Heart left ventricle (tissue), 16 donors: ENCODE results near the gene CYB5R4. TPM values are rescaled to one million over a fixed set of nuclear protein-coding genes. Genes with fewer than 3 reads are reported as not detected.

Source experiments
- ATAC-seq, 4 donors: fragments of 200-7000 bp; cut with Tn5 transposase; one replicate each; pipeline ENCODE4 v1.9.1; 2020 to 2022; ENCODE audit warnings: moderate library complexity in 4 of 4, mild to moderate bottlenecking in 3 of 4, moderate number of reproducible peaks in 1 of 4
- DNase-seq, 5 donors: peaks; one replicate each; pipeline ENCODE4 v3.0.0-alpha.2; 2020
- H3K27ac ChIP-seq, 12 donors: fragments of 200-600 bp; sonication (generic) in 4 of 12; one replicate each; pipeline versions ENCODE4 v1.5.0 to v1.8.0; 2016 to 2022; ENCODE audit warnings: mild to moderate bottlenecking in 2 of 12
- H3K27me3 ChIP-seq, 9 donors: fragments of 200-600 bp; sonication (generic) in 2 of 9; one replicate each; pipeline versions ENCODE4 v1.5.1 to v1.8.0; 2016 to 2022; ENCODE audit warnings: mild to moderate bottlenecking in 3 of 9
- H3K36me3 ChIP-seq, 9 donors: fragments of 200-600 bp; sonication (generic) in 2 of 9; one replicate each; pipeline versions ENCODE4 v1.5.0 to v1.8.0; 2018 to 2022; ENCODE audit warnings: mild to moderate bottlenecking in 2 of 9
- H3K4me1 ChIP-seq, 12 donors: fragments of 200-600 bp; sonication (generic) in 4 of 12; one replicate each; pipeline versions ENCODE4 v1.5.0 to v1.8.0; 2016 to 2022; ENCODE audit warnings: mild to moderate bottlenecking in 3 of 12
- H3K4me3 ChIP-seq, 12 donors: fragments of 200-600 bp; sonication (generic) in 4 of 12; one replicate each; pipeline versions ENCODE4 v1.5.0 to v1.8.0; 2017 to 2022; ENCODE audit warnings: mild to moderate bottlenecking in 9 of 12, moderate library complexity in 4 of 12
- H3K9me3 ChIP-seq, 12 donors: fragments of 200-600 bp; sonication (generic) in 4 of 12; one replicate each; pipeline versions ENCODE4 v1.5.0 to v1.8.0; 2016 to 2022; ENCODE audit warnings: mild to moderate bottlenecking in 1 of 12
- POLR2A ChIP-seq, 2 donors: fragments of 450-650 bp; IDR thresholded peaks; one replicate each; pipeline ENCODE4 v1.6.1; 2017; ENCODE audit warnings: antibody characterized with exemption in 2 of 2, mild to moderate bottlenecking in 2 of 2, moderate library complexity in 2 of 2
- WGBS, 4 donors: extraction: QIAGEN DNeasy Blood & Tissue Kit in 2 of 4; methylation state at CpG; one replicate each; pipeline versions ENCODE4 v1.1.5 to v1.1.7; 2013 to 2018; 5-methylcytosine and 5-hydroxymethylcytosine counted together
- intact Hi-C, 10 donors: fragments of 100-400 bp; cut with DNase I; formaldehyde crosslinking; loops; one replicate each; pipeline versions ENCODE4 v1.11.1 to v1.14.2; 2022
- polyA plus RNA-seq, 2 donors: library from polyadenylated mRNA; stranded (reverse); fragments of 200-250 nt; gene quantifications; one replicate each; pipeline ENCODE4 v1.2.3, GENCODE V29; 2013
- total RNA-seq, 9 donors: library from RNA; depleted of rRNA in 2 of 9; stranded (reverse); fragments of >200 nt in 2 of 9; fragmentation: NEBNext Ultra II Directional in 3 of 9; extraction: Animal tissue kit (Norgen Biotek cat#: 25700) in 3 of 9; gene quantifications; one replicate each; pipeline versions ENCODE4 v1.1.0 to v1.2.4, GENCODE V29; 2016 to 2023
- TF ChIP-seq, protein P1 (sequence below), 12 donors: fragments of 200-600 bp; sonication (generic) in 4 of 12; IDR thresholded peaks; one replicate each; pipeline versions ENCODE4 v1.5.0 to v1.8.0; 2018 to 2022; ENCODE audit warnings: antibody characterized with exemption in 12 of 12, mild to moderate bottlenecking in 5 of 12
- donor health status: ischemic (EF 13 %, LVEDD 7.1; RV severe dilation, severe dysfunction).
- donor health status: healthy with polysubstance abuse.
- donor health status: DM: no; HTN: yes; CAD: no.
- donor health status: DM: no; HTN: no; CAD: no.
- donor health status: ischemic (EF 25% LVEDD 6.9; RV normal size, moderate dysfunction).
- donor health status: ischemic (EF 25% LVEDD 5.7; RV mildly dilated, moderate dysfunction).
- donor health status: healthy.
- donor health status: DM: yes; HTN: yes; CAD: no.
- donor health status: ischemic (EF 35%, LVEDD 5.7; RV mildly dilated, moderate dysfunction).
- donor health status: nonischemic (EF 11% LVEDD 7.7; RV severe dilation, severe dysfunction).
- donor health status: DM: yes; HTN: yes; CAD: no.
- donor health status: PGD.
- donor health status: ischemic (EF 29% LVEDD 5.4; RV normal size, mild dysfunction).
- donor health status: nonischemic (EF 23%, LVEDD 6.1; RV moderate dilation, normal function).

The CYB5R4 gene
- total and polyA plus RNA-seq, 11 donors, result 1.3 to 29.0 (median 15.6) TPM

DNA sequence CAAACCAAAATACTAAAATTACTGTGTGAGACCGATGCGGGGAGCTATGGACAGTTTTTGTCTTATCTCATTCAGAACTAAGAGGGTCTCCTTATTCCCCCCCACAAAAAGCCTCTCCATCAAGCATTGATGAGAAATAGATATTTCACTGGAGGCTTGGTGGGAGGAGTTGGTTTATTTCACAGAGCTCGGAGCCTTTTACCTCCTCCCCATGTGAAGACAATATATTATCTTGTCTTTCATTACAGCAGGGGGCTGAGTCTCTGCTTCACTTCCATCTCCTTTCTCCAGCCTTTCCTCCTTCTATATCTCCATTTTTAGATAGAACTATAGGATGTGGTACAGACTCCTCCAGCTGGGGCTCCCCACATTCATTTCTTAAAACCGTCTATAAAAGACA lies 144.2 kb downstream of the CYB5R4 start:
- Histone ChIP-seq H3K27ac (no peak overlapping the region), H3K9me3 (no peaks in the 10 kb centered on the region), H3K27me3 (peaks cover 0 to 6% (median 0%) of the 10 kb centered on the region in 9 donors), H3K4me3 (no peak overlapping the region), H3K36me3 (no peaks in the 10 kb centered on the region), H3K4me1 (no peaks in the 10 kb centered on the region)
- WGBS, 4 donors, result 72 to 83% (median 73%) methylated on average over 4 of the region's 4 CpGs
- ATAC-seq (no peak), DNase-seq (no peak)
- intact Hi-C loops, result no loop called here
- TF ChIP-seq, protein P1, sequence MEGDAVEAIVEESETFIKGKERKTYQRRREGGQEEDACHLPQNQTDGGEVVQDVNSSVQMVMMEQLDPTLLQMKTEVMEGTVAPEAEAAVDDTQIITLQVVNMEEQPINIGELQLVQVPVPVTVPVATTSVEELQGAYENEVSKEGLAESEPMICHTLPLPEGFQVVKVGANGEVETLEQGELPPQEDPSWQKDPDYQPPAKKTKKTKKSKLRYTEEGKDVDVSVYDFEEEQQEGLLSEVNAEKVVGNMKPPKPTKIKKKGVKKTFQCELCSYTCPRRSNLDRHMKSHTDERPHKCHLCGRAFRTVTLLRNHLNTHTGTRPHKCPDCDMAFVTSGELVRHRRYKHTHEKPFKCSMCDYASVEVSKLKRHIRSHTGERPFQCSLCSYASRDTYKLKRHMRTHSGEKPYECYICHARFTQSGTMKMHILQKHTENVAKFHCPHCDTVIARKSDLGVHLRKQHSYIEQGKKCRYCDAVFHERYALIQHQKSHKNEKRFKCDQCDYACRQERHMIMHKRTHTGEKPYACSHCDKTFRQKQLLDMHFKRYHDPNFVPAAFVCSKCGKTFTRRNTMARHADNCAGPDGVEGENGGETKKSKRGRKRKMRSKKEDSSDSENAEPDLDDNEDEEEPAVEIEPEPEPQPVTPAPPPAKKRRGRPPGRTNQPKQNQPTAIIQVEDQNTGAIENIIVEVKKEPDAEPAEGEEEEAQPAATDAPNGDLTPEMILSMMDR (IDR thresholded peaks at IDR 0.05), result no peak
- TF ChIP-seq POLR2A (IDR thresholded peaks at IDR 0.05), result no peak

DNA sequence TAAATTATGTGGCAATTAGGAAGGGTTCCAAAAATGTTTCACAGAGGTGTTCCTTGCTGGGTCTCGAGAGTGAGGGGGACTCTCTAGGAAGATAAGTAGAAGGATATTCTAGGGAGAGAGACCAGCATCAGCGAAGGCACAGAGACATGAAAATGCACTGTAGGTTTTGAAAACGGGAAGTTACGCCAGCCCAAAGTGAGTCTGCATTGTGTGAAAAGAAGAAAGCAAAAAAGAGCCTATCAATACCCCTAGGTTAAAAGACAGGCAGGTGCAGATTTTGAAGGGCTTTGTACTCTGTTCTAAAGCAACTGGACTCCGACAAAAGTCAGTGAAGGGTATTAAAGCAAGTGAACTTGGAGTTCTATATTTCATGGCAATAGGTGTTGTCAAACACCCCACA lies 148.4 kb downstream of the CYB5R4 start:
- intact Hi-C loops, result no loop called here
- WGBS, 4 donors, result 77 to 81% (median 79%) methylated on average over 5 of the region's 5 CpGs
- no peak for TF ChIP-seq POLR2A (IDR thresholded peaks at IDR 0.05)
- TF ChIP-seq, protein P1 (IDR thresholded peaks at IDR 0.05), result no peak

DNA sequence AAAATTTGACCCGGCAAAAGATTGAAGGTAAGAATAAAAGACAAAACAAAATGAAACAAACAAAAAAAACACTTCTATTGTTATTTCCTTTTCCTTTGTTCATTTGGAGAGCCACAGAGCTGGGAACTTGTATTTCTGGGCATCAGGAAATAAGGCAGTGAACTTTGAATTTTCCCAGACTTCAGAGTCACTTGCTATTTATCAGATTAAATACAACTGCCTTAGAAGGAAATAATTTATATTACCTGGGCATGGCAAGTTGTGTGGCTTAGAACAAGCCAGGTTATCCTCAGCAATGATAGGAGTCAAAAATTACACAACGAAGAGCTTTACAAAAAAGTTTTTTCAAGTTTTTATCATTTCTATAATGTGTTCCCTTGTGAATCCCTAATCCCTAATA lies 153.9 kb downstream of the CYB5R4 start:
- 81 to 85% (median 83%) methylated on average over 2 of the region's 2 CpGs for WGBS, 4 donors
- H3K27me3 ChIP-seq, result peaks cover 0 to 7% (median 0%) of the 10 kb centered on the region in 9 donors
- TF ChIP-seq, protein P1 (IDR thresholded peaks at IDR 0.05), result no peak
- TF ChIP-seq POLR2A (IDR thresholded peaks at IDR 0.05), result no peak
- H3K27ac ChIP-seq, result no peak overlapping the region
- H3K4me3 ChIP-seq, result no peak overlapping the region
- DNase-seq, result no peak
- H3K9me3 ChIP-seq, result no peaks in the 10 kb centered on the region
- no peak for ATAC-seq
- no peaks in the 10 kb centered on the region for H3K36me3 ChIP-seq
- H3K4me1 ChIP-seq, result no peaks in the 10 kb centered on the region
- intact Hi-C loops, result no loop called here

More for the DNA sequence above, 148.4 kb downstream of the CYB5R4 start:
- no peaks in the 10 kb centered on the region for H3K4me1 ChIP-seq
- H3K4me3 ChIP-seq, result no peak overlapping the region
- H3K9me3 ChIP-seq, result no peaks in the 10 kb centered on the region
- no peak for ATAC-seq
- no peaks in the 10 kb centered on the region for H3K36me3 ChIP-seq
- H3K27ac ChIP-seq, result no peak overlapping the region
- H3K27me3 ChIP-seq, result peaks cover 0 to 6% (median 0%) of the 10 kb centered on the region in 9 donors
- DNase-seq, result no peak

DNA sequence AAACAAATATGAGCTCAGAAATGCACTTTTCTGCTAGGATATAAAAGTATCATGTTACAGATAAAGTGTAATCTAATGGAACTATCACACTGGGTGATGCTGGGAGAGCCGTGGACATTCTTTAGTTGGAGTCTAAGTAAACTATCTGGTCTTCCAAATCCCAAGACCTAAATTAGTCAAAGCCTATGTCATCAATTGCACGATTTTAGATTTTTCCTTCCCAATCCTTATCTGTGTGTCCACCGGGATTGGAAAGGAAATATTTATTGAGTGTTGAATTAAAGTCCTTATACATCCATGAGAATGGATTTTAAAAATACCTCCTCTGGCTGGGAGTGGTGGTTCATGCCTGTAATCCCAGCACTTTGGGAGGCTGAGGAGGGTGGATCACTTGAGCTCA lies 154.4 kb downstream of the CYB5R4 start:
- Histone ChIP-seq H3K4me1 (no peaks in the 10 kb centered on the region), H3K27ac (no peak overlapping the region), H3K9me3 (no peaks in the 10 kb centered on the region), H3K4me3 (no peak overlapping the region), H3K36me3 (no peaks in the 10 kb centered on the region), H3K27me3 (peaks cover 0 to 13% (median 0%) of the 10 kb centered on the region in 9 donors)
- intact Hi-C loops, result no loop called here
- TF ChIP-seq, protein P1 (IDR thresholded peaks at IDR 0.05), result no peak
- TF ChIP-seq POLR2A (IDR thresholded peaks at IDR 0.05), result no peak
- 46 to 55% (median 49%) methylated on average over 3 of the region's 3 CpGs for WGBS, 4 donors
- ATAC-seq, result no peak
- no peak for DNase-seq
